HepG2 (cell line): ENCODE results near the gene KDM4E.

Source experiments
- ETV6 ChIP-seq: sonication (generic); formaldehyde crosslinking; conservative IDR thresholded peaks from 2 replicates; pipeline ENCODE4 v1.4.0; 2020; ENCODE audit warnings: missing genetic modification reagents
- FOSL2 ChIP-seq: sonication (generic); formaldehyde crosslinking; IDR thresholded peaks from 2 replicates; pipeline ENCODE4 v1.4.0; 2020; ENCODE audit warnings: missing genetic modification reagents
- NR2F6 ChIP-seq, 2 experiments: IDR thresholded peaks; 2 replicates each; pipeline ENCODE4 v1.6.1; 2016; ENCODE audit warnings: antibody characterized with exemption in 1 of 2, mild to moderate bottlenecking in 1 of 2
- PTBP1 ChIP-seq: fragments of 200-400 bp; formaldehyde crosslinking; IDR thresholded peaks from 2 replicates; pipeline ENCODE4 v1.6.1; 2018; ENCODE audit warnings: low read length, low read depth; ENCODE audit not compliant: poor library complexity, severe bottlenecking
- SMARCE1 ChIP-seq: fragments of 450-650 bp; IDR thresholded peaks from 2 replicates; pipeline ENCODE4 v1.6.1; 2017; ENCODE audit warnings: borderline replicate concordance
- TBL1XR1 ChIP-seq: fragments of 150-350 bp; IDR thresholded peaks from 2 replicates; pipeline ENCODE4 v1.6.1; 2014; ENCODE audit warnings: borderline replicate concordance, low read length; ENCODE audit not compliant: partially characterized antibody
- ZC3H4 ChIP-seq: sonication (generic); formaldehyde crosslinking; IDR thresholded peaks from 2 replicates; pipeline ENCODE4 v1.4.0; 2020; ENCODE audit warnings: missing genetic modification reagents, borderline replicate concordance
- ZNF24 ChIP-seq: fragments of 450-650 bp; IDR thresholded peaks from 2 replicates; pipeline ENCODE4 v1.6.1; 2017; ENCODE audit warnings: antibody characterized with exemption, mild to moderate bottlenecking
- ZNF530 ChIP-seq: sonication (generic); formaldehyde crosslinking; IDR thresholded peaks from 2 replicates; pipeline ENCODE4 v1.5.0; 2020; ENCODE audit warnings: low read depth, mild to moderate bottlenecking, missing genetic modification reagents
- ZSCAN9 ChIP-seq: IDR thresholded peaks from 2 replicates; pipeline ENCODE4 v1.6.1; 2016; ENCODE audit warnings: borderline replicate concordance
- TF ChIP-seq, protein P1 (sequence below): sonication (generic); formaldehyde crosslinking; IDR thresholded peaks from 2 replicates; pipeline ENCODE4 v1.5.0; 2020; ENCODE audit warnings: mild to moderate bottlenecking, missing genetic modification reagents, moderate library complexity
- TF ChIP-seq, protein P2 (sequence below): IDR thresholded peaks from 2 replicates; pipeline ENCODE4 v1.6.1; 2012; ENCODE audit warnings: inconsistent platforms

DNA sequence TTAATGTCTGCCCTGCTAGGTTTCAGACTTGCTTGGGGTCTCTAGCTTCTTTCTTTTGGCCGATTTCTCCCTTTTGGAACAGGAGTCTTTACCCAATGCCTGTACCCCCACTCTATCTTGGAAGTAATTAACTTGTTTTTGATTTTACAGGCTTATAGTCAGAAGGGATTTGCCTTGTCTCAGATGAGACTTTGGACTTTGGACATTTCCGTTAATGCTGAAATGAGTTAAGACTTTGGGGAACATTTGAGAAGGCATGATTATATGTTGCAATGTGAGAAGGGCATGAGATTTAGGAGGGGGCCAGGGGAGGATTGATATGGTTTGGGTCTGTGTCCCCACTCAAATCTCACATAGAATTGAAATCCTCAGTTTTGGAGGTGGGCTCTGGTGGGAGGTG is 29.3 kb downstream of the KDM4E start:
- TF ChIP-seq TBL1XR1 (no peak), ZC3H4 (CRISPR knock-in tag) (no peak), SMARCE1 (no peak), NR2F6 (IDR thresholded peaks at IDR 0.05) (no peak), NR2F6 (CRISPR knock-in tag; IDR thresholded peaks at IDR 0.05) (no peak), ETV6 (no peak), ZNF24 (no peak), FOSL2 (no peak), ZSCAN9 (no peak), ZNF530 (CRISPR knock-in tag) (no peak), PTBP1 (no peak)
- TF ChIP-seq, protein P1, sequence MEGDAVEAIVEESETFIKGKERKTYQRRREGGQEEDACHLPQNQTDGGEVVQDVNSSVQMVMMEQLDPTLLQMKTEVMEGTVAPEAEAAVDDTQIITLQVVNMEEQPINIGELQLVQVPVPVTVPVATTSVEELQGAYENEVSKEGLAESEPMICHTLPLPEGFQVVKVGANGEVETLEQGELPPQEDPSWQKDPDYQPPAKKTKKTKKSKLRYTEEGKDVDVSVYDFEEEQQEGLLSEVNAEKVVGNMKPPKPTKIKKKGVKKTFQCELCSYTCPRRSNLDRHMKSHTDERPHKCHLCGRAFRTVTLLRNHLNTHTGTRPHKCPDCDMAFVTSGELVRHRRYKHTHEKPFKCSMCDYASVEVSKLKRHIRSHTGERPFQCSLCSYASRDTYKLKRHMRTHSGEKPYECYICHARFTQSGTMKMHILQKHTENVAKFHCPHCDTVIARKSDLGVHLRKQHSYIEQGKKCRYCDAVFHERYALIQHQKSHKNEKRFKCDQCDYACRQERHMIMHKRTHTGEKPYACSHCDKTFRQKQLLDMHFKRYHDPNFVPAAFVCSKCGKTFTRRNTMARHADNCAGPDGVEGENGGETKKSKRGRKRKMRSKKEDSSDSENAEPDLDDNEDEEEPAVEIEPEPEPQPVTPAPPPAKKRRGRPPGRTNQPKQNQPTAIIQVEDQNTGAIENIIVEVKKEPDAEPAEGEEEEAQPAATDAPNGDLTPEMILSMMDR (CRISPR knock-in tag) = no peak
- TF ChIP-seq, protein P2, sequence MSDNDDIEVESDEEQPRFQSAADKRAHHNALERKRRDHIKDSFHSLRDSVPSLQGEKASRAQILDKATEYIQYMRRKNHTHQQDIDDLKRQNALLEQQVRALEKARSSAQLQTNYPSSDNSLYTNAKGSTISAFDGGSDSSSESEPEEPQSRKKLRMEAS = no peak
